SK-N-SH treated with all-trans-retinoic acid at 6 μM for 48 hours (cell line): Measurements from ENCODE around the gene FAXDC2.

ENCODE experiments used
- ARNTL ChIP-seq: fragments of 450-650 bp; formaldehyde crosslinking; IDR thresholded peaks from 2 replicates; pipeline ENCODE4 v1.5.0; 2020; ENCODE audit warnings: low read depth, mild to moderate bottlenecking, moderate library complexity, borderline replicate concordance
- BACH2 ChIP-seq: fragments of 250-450 bp; sonication (Bioruptor Pico); IDR thresholded peaks from 2 replicates; pipeline ENCODE4 v1.9.0; 2021; ENCODE audit warnings: mild to moderate bottlenecking, borderline replicate concordance
- CREB5 ChIP-seq: fragments of 250-450 bp; sonication (Bioruptor Pico); IDR thresholded peaks from 2 replicates; pipeline ENCODE4 v1.5.1; 2020; ENCODE audit warnings: low read depth, mild to moderate bottlenecking, moderate library complexity
- CSRNP3 ChIP-seq: fragments of 250-450 bp; sonication (Bioruptor Pico); IDR thresholded peaks from 2 replicates; pipeline ENCODE4 v1.5.1; 2021; ENCODE audit warnings: mild to moderate bottlenecking, moderate library complexity
- ISL1 ChIP-seq: fragments of 250-450 bp; sonication (Bioruptor Pico); IDR thresholded peaks from 2 replicates; pipeline ENCODE4 v2.1.2; 2022; ENCODE audit warnings: mild to moderate bottlenecking, moderate library complexity
- PPARA ChIP-seq: fragments of 250-450 bp; sonication (Bioruptor Pico); IDR thresholded peaks from 2 replicates; pipeline ENCODE4 v1.5.0; 2020; ENCODE audit warnings: mild to moderate bottlenecking, borderline replicate concordance
- RARB ChIP-seq: fragments of 250-450 bp; sonication (Bioruptor Pico); IDR thresholded peaks from 2 replicates; pipeline ENCODE4 v1.8.0; 2021; ENCODE audit warnings: mild to moderate bottlenecking, moderate library complexity
- TCF4 ChIP-seq: fragments of 250-450 bp; sonication (Bioruptor Pico); IDR thresholded peaks from 2 replicates; pipeline ENCODE4 v1.8.0; 2021; ENCODE audit warnings: mild to moderate bottlenecking, moderate library complexity, borderline replicate concordance
- TOX ChIP-seq: fragments of 250-450 bp; sonication (Bioruptor Pico); IDR thresholded peaks from 2 replicates; pipeline ENCODE4 v1.8.0; 2021; ENCODE audit warnings: mild to moderate bottlenecking, moderate library complexity, borderline replicate concordance

DNA sequence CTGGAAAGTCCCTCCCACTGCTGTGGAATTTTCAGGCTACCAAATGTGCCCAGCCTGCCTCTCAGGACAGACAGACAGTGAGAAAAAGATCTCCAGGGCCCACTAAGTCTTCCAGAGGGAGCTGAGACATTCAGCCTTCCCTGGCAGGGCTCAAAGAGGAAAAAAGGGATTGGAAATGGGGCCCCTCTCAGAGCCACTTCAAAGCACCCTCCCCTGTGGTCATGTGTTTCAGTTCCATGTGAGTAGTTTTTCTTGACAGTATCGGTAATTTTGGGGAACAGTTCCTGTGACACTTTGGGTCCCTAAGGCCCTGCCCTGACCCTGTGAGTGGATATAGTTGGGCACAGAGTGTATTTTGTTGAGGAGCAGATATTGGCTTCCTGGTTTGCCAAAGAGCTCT is 70.3 kb downstream of the FAXDC2 start:
- TF ChIP-seq CSRNP3 (CRISPR knock-in tag), result no peak
- no peak for TF ChIP-seq CREB5 (CRISPR knock-in tag)
- TF ChIP-seq TCF4 (CRISPR knock-in tag), result no peak
- TF ChIP-seq ISL1, result no peak
- TF ChIP-seq ARNTL (CRISPR knock-in tag), result no peak
- no peak for TF ChIP-seq PPARA (CRISPR knock-in tag)
- no peak for TF ChIP-seq BACH2 (CRISPR knock-in tag)
- TF ChIP-seq TOX (CRISPR knock-in tag), result no peak
- no peak for TF ChIP-seq RARB (CRISPR knock-in tag)
